ENCODE measurements around the gene HSP90AB1.
A peak's percentile ranks its signal among the peaks of the same experiment; 100 is the strongest.

HSP90AB1 gene

DNA sequence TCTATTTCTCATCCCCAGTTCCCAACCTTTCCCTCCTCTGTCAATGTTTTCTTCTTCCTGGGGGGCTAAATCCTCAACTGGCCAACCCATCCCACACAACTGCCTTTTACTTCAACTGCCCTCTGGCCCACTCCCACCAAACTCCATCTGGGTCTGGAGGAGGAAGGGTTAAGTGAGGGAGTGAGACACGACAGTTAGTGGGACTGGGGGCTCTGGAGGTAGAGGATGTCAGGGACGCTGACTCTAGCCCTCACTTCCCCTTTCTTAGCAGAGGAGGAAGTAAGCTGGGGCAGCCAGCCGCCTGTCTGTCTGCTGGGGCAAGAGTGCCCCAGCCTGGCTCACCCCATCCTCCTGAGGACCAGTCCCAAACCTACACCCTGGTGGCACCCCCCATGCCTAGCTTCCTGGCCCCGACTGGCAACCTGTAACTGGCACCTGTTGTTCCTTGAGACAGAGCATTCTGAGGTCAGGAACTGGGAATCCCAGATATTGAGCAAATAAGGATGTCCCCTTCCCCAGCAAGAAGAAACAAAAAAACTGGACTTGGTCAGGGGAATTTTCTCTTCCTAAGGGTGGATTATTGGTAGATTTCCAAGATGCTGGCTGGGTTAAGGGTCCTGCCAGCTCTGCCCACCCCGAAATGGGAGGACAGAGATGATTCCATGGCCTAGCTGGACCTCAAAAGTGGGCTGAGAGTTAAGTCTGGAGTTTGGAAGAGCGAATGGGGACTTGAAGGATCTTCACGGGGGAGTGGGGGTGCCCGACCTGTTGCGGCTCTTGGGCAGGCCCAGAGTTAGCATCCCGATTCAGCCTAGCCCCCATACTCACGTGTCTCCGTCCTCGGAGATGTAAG, 17.5 kb downstream of the HSP90AB1 start:
- peak overlapping the region; percentile 76 for H3K27ac ChIP-seq
- no peak for TF ChIP-seq ZFX (IDR thresholded peaks at IDR 0.05)
- TF ChIP-seq, protein P1, sequence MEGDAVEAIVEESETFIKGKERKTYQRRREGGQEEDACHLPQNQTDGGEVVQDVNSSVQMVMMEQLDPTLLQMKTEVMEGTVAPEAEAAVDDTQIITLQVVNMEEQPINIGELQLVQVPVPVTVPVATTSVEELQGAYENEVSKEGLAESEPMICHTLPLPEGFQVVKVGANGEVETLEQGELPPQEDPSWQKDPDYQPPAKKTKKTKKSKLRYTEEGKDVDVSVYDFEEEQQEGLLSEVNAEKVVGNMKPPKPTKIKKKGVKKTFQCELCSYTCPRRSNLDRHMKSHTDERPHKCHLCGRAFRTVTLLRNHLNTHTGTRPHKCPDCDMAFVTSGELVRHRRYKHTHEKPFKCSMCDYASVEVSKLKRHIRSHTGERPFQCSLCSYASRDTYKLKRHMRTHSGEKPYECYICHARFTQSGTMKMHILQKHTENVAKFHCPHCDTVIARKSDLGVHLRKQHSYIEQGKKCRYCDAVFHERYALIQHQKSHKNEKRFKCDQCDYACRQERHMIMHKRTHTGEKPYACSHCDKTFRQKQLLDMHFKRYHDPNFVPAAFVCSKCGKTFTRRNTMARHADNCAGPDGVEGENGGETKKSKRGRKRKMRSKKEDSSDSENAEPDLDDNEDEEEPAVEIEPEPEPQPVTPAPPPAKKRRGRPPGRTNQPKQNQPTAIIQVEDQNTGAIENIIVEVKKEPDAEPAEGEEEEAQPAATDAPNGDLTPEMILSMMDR (conservative IDR thresholded peaks at IDR 0.05): no peak

- peak within 1 kb of the TSS; percentile 76 for H3K27ac ChIP-seq
- TF ChIP-seq, protein P1 (conservative IDR thresholded peaks at IDR 0.05): peak; percentile 38
- peak; percentile 58; the same call in 1 of the 2 replicates for TF ChIP-seq ZFX (IDR thresholded peaks at IDR 0.05)
These were observed 18.3 kb downstream of the HSP90AB1 start, which contains the start of gene NFKBIE for GRCh38 chr6:44265007-44265721. Gene NFKBIE (minus strand): TSS chr6:44265551. CDS start chr6:44265346, 205 bp downstream.

GRCh38 chr6:44265722-44266233, 18.9 kb downstream of the HSP90AB1 start:
- TF ChIP-seq, protein P1 (conservative IDR thresholded peaks at IDR 0.05): no peak
- no peak for TF ChIP-seq ZFX (IDR thresholded peaks at IDR 0.05)
- H3K27ac ChIP-seq: peak overlapping the region; percentile 76

DNA sequence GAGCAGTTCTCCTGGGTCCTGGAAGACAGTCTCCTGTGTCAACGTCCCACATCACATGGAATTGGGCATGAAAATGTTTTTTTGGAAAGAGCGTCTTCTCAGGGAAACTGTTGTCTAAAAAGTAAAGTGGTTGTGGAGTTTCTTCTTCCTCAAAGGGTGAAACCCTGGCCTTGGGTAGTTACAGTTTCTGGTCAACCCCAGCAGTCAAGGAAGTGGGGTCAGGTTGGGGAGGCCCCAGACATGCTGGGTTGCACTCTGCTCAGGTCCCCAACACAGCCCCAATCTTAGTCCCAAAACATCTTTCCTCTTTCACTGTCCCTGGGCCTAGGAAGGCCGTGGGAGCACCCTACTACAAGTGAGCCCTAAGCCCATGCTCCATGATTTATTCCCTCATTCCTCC, 19.4 kb downstream of the HSP90AB1 start:
- TF ChIP-seq, protein P1 (conservative IDR thresholded peaks at IDR 0.05): no peak
- TF ChIP-seq ZFX (IDR thresholded peaks at IDR 0.05): no peak
- H3K27ac ChIP-seq: no peak overlapping the region

- no peak for TF ChIP-seq ZFX (IDR thresholded peaks at IDR 0.05)
- TF ChIP-seq, protein P1 (conservative IDR thresholded peaks at IDR 0.05): no peak
- H3K27ac ChIP-seq: no peak overlapping the region
These were observed 20.4 kb downstream of the HSP90AB1 start for GRCh38 chr6:44267252-44267651.

DNA sequence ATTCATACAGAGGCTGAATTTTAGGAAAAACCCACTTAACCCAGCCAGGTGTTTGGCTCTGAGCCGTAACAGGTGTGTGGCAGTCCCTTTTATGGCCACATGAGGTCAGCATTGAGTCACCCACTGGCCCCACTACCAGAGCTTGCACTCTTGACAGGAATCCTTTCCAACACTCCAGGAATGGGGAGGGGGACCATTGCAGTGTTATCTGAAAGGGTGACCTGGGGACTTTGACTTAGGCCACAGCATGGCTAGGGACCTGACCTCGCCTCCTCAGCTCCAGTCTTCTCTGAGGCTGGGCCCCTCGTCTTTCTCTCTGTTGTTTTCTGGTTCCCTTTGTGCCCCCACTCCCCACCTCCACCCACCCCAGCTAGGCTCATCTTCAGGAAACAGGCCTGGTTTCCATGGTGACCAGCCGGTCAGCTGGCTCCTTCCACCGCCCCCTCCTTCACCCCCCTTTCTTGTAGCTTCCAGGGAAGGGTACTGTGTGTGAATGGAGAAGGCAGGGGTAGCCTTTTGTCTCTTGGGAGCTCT, 21.3 kb downstream of the HSP90AB1 start:
- H3K27ac ChIP-seq: no peak overlapping the region
- no peak for TF ChIP-seq ZFX (IDR thresholded peaks at IDR 0.05)
- TF ChIP-seq, protein P1 (conservative IDR thresholded peaks at IDR 0.05): peak; percentile 97
